Mesothelial cell of epicardium (in vitro differentiated cells): ENCODE results near the gene RGS1. TPM values are rescaled to one million over a fixed set of nuclear protein-coding genes. Genes with fewer than 3 reads are reported as not detected.

Experiments used
- DNase-seq, 2 experiments: peaks; one replicate each; pipeline ENCODE4 v3.0.0; 2021; ENCODE audit warnings: low spot score in 2 of 2; ENCODE audit not compliant: unreplicated experiment in 2 of 2
- H3K27ac Mint-ChIP-seq: 2 replicates; pipeline ENCODE4 v1.8.0; 2021; ENCODE audit warnings: mixed read lengths
- H3K27me3 Mint-ChIP-seq: 2 replicates; pipeline ENCODE4 v1.8.0; 2021; ENCODE audit warnings: low read depth, mixed read lengths
- H3K36me3 Mint-ChIP-seq: 2 replicates; pipeline ENCODE4 v1.8.0; 2021; ENCODE audit warnings: mixed read lengths
- H3K4me1 Mint-ChIP-seq: 2 replicates; pipeline ENCODE4 v1.8.0; 2021; ENCODE audit warnings: mixed read lengths
- H3K4me3 Mint-ChIP-seq: 2 replicates; pipeline ENCODE4 v1.8.0; 2021; ENCODE audit warnings: mild to moderate bottlenecking, moderate library complexity, mixed read lengths
- H3K9me3 Mint-ChIP-seq: 2 replicates; pipeline ENCODE4 v1.8.0; 2021; ENCODE audit warnings: mixed read lengths
- total RNA-seq: library from RNA; stranded (reverse); gene quantifications from 3 replicates; pipeline ENCODE4 v1.2.1, GENCODE V29; 2021
- TF ChIP-seq, protein P1 (sequence below): fragments of 200-600 bp; sonication (generic); IDR thresholded peaks from one replicate; pipeline ENCODE4 v1.5.0; 2021; ENCODE audit warnings: antibody characterized with exemption; ENCODE audit not compliant: unreplicated experiment

RGS1 gene
- total RNA-seq, 1 donor from 2014 or later: 0.40 TPM

- no peak for DNase-seq
- peaks cover 58% of the 10 kb centered on the region for H3K4me1 Mint-ChIP-seq
- TF ChIP-seq, protein P1, sequence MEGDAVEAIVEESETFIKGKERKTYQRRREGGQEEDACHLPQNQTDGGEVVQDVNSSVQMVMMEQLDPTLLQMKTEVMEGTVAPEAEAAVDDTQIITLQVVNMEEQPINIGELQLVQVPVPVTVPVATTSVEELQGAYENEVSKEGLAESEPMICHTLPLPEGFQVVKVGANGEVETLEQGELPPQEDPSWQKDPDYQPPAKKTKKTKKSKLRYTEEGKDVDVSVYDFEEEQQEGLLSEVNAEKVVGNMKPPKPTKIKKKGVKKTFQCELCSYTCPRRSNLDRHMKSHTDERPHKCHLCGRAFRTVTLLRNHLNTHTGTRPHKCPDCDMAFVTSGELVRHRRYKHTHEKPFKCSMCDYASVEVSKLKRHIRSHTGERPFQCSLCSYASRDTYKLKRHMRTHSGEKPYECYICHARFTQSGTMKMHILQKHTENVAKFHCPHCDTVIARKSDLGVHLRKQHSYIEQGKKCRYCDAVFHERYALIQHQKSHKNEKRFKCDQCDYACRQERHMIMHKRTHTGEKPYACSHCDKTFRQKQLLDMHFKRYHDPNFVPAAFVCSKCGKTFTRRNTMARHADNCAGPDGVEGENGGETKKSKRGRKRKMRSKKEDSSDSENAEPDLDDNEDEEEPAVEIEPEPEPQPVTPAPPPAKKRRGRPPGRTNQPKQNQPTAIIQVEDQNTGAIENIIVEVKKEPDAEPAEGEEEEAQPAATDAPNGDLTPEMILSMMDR: no peak
- H3K27ac Mint-ChIP-seq: no peak overlapping the region
- no peaks in the 10 kb centered on the region for H3K27me3 Mint-ChIP-seq
- H3K4me3 Mint-ChIP-seq: no peak overlapping the region
- no peaks in the 10 kb centered on the region for H3K36me3 Mint-ChIP-seq
- no peaks in the 10 kb centered on the region for H3K9me3 Mint-ChIP-seq
Observed at GRCh38 chr1:192576190-192577144, 894 bp downstream of the RGS1 start.

GRCh38 chr1:192577145-192578140, 1.9 kb downstream of the RGS1 start:
- Mint-ChIP-seq H3K4me3 (no peak overlapping the region), H3K36me3 (no peaks in the 10 kb centered on the region), H3K4me1 (peaks cover 50% of the 10 kb centered on the region)

DNA sequence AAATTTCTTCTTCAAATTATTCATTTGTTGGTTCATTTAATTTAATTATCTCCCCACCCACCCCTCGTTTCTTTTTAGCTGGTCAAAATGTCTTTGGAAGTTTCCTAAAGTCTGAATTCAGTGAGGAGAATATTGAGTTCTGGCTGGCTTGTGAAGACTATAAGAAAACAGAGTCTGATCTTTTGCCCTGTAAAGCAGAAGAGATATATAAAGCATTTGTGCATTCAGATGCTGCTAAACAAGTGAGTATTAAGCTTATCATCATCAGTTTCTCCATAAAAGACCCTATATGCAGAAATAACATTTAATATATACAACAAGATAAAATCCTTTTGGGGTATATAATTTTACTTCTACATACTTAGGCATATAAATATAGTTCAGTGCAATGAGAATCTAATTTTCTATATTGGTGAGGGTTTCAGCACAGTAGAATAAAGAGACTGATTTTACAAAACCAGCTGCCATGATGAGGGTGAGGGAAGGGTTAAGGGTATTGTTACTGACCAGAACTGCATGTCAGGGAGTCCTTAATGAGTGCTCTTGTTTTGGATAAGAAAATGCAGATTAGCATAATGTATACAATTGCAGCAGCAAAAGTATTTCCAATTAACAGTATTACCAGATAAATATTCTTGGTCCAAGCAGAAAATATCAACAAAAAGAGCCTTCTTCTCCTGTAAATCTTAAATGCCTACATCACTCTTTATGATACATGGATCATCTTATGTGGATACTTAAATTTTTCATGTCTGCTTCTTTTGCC, 2.8 kb downstream of the RGS1 start:
- Mint-ChIP-seq H3K27me3 (no peaks in the 10 kb centered on the region), H3K4me1 (peaks cover 42% of the 10 kb centered on the region), H3K4me3 (no peak overlapping the region), H3K27ac (peak overlapping the region; percentile 22), H3K36me3 (no peaks in the 10 kb centered on the region), H3K9me3 (no peaks in the 10 kb centered on the region)
- no peak for DNase-seq
- TF ChIP-seq, protein P1: no peak

More at GRCh38 chr1:192577145-192578140, 1.9 kb downstream of the RGS1 start:
- Mint-ChIP-seq H3K27me3 (no peaks in the 10 kb centered on the region), H3K27ac (peak overlapping the region; percentile 14), H3K9me3 (no peaks in the 10 kb centered on the region)
- no peak for DNase-seq
- TF ChIP-seq, protein P1: no peak

DNA sequence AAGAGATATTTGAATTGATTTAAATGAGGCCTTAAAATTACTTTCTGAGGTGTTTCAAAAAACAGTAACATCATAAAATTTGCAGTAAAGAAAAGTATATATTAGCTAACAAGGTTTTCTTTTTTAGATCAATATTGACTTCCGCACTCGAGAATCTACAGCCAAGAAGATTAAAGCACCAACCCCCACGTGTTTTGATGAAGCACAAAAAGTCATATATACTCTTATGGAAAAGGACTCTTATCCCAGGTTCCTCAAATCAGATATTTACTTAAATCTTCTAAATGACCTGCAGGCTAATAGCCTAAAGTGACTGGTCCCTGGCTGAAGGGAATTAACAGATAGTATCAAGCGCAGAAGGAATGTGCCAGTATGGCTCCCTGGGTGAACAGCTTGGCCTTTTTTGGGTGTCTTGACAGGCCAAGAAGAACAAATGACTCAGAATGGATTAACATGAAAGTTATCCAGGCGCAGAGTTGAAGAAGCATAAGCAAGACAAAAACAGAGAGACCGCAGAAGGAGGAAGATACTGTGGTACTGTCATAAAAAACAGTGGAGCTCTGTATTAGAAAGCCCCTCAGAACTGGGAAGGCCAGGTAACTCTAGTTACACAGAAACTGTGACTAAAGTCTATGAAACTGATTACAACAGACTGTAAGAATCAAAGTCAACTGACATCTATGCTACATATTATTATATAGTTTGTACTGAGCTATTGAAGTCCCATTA, 3.6 kb downstream of the RGS1 start:
- Mint-ChIP-seq H3K36me3 (no peaks in the 10 kb centered on the region), H3K27me3 (no peaks in the 10 kb centered on the region), H3K4me3 (no peak overlapping the region), H3K27ac (peak overlapping the region; percentile 85), H3K4me1 (peaks cover 34% of the 10 kb centered on the region), H3K9me3 (no peaks in the 10 kb centered on the region)
- no peak for DNase-seq
- TF ChIP-seq, protein P1: no peak
